HEK293 (cell line): ENCODE results near the gene TYW5.

Experiments
- CTCF ChIA-PET: fragments of 350-600 bp; formaldehyde crosslinking; extraction: SDS; loops from one replicate; lab custom pipeline; 2021; ENCODE audit warnings: antibody characterized with exemption; lab: Yijun Ruan, JAX
- POLR2A ChIA-PET: fragments of 300-600 bp; formaldehyde crosslinking; extraction: SDS; loops from one replicate; lab custom pipeline; 2020; ENCODE audit warnings: antibody characterized with exemption, inconsistent platforms; lab: Yijun Ruan, JAX
- H3K27ac ChIP-seq: fragments of 200-500 bp; sonication (Bioruptor generic); 2 replicates; pipeline ENCODE4 v1.5.1; 2014; ENCODE audit warnings: low read depth, low read length, control low read depth, inconsistent platforms; ENCODE audit errors: extremely low read depth
- H3K36me3 ChIP-seq, 2 experiments: fragments of 200-500 bp in 1 of 2; sonication (Bioruptor generic) in 1 of 2; 1 replicate in 1 of 2; 2 replicates in 1 of 2; pipeline ENCODE4 v1.5.1; 2014 to 2017; ENCODE audit warnings: inconsistent platforms in 2 of 2, low read length in 2 of 2; ENCODE audit not compliant: control insufficient read depth in 2 of 2, insufficient read depth in 1 of 2
- H3K4me1 ChIP-seq: fragments of 200-500 bp; sonication (Bioruptor generic); 2 replicates; pipeline ENCODE4 v1.5.1; 2014; ENCODE audit warnings: mild to moderate bottlenecking, low read length, inconsistent platforms; ENCODE audit not compliant: control insufficient read depth, insufficient read depth
- H3K4me3 ChIP-seq: 2 replicates; pipeline ENCODE4 v1.5.1; 2011; ENCODE audit warnings: low read depth, mild to moderate bottlenecking, control low read depth, low read length, moderate library complexity
- H3K9me3 ChIP-seq: fragments of 200-500 bp; sonication (Bioruptor generic); 2 replicates; pipeline ENCODE4 v1.5.1; 2014; ENCODE audit warnings: low read depth, low read length, inconsistent platforms; ENCODE audit not compliant: control insufficient read depth, insufficient read depth
- HOXA7 ChIP-seq: sonication (generic); formaldehyde crosslinking; IDR thresholded peaks from 2 replicates; pipeline ENCODE4 v1.8.1; 2022; ENCODE audit warnings: missing genetic modification reagents, borderline replicate concordance
- ZBTB21 ChIP-seq: fragments of 450-650 bp; formaldehyde crosslinking; IDR thresholded peaks from 2 replicates; pipeline ENCODE4 v1.5.1; 2017; ENCODE audit warnings: missing biosample characterization, missing genetic modification characterization
- ZFP41 ChIP-seq: fragments of 450-650 bp; formaldehyde crosslinking; IDR thresholded peaks from 2 replicates; pipeline ENCODE4 v1.5.1; 2016; ENCODE audit warnings: missing biosample characterization, missing genetic modification characterization, borderline replicate concordance
- ZNF132 ChIP-seq: fragments of 450-650 bp; formaldehyde crosslinking; IDR thresholded peaks from 2 replicates; pipeline ENCODE4 v1.5.1; 2017; ENCODE audit warnings: missing biosample characterization, missing genetic modification characterization, borderline replicate concordance
- ZNF155 ChIP-seq: fragments of 450-650 bp; formaldehyde crosslinking; IDR thresholded peaks from 2 replicates; pipeline ENCODE4 v1.5.1; 2016; ENCODE audit warnings: missing biosample characterization, missing genetic modification characterization
- ZNF214 ChIP-seq: fragments of 450-650 bp; formaldehyde crosslinking; IDR thresholded peaks from 2 replicates; pipeline ENCODE4 v1.5.1; 2017; ENCODE audit warnings: missing biosample characterization, mild to moderate bottlenecking, missing genetic modification characterization, borderline replicate concordance
- ZNF391 ChIP-seq: fragments of 450-650 bp; formaldehyde crosslinking; IDR thresholded peaks from 2 replicates; pipeline ENCODE4 v1.5.1; 2016; ENCODE audit warnings: low read depth, missing biosample characterization, missing genetic modification characterization, borderline replicate concordance
- ZNF501 ChIP-seq: fragments of 450-650 bp; formaldehyde crosslinking; IDR thresholded peaks from 2 replicates; pipeline ENCODE4 v1.5.1; 2016; ENCODE audit warnings: missing biosample characterization, missing genetic modification characterization
- ZNF530 ChIP-seq: fragments of 450-650 bp; formaldehyde crosslinking; IDR thresholded peaks from 2 replicates; pipeline ENCODE4 v1.5.1; 2016; ENCODE audit warnings: low read depth, missing biosample characterization, missing genetic modification characterization
- ZNF626 ChIP-seq: fragments of 450-650 bp; sonication (Bioruptor Pico); formaldehyde crosslinking; IDR thresholded peaks from 2 replicates; pipeline ENCODE4 v1.5.1; 2018; ENCODE audit warnings: missing biosample characterization, missing genetic modification characterization, inconsistent platforms
- ZNF701 ChIP-seq: fragments of 450-650 bp; formaldehyde crosslinking; IDR thresholded peaks from 2 replicates; pipeline ENCODE4 v1.5.1; 2016; ENCODE audit warnings: missing biosample characterization, missing genetic modification characterization
- ZNF791 ChIP-seq: fragments of 450-650 bp; formaldehyde crosslinking; IDR thresholded peaks from 2 replicates; pipeline ENCODE4 v1.5.1; 2016; ENCODE audit warnings: missing biosample characterization, missing genetic modification characterization
- ZNF837 ChIP-seq: fragments of 450-650 bp; formaldehyde crosslinking; IDR thresholded peaks from 2 replicates; pipeline ENCODE4 v1.5.1; 2016; ENCODE audit warnings: missing biosample characterization, missing genetic modification characterization
- ZSCAN16 ChIP-seq: fragments of 450-650 bp; formaldehyde crosslinking; IDR thresholded peaks from 2 replicates; pipeline ENCODE4 v1.5.1; 2016; ENCODE audit warnings: missing biosample characterization, missing genetic modification characterization
- TF ChIP-seq, protein P1 (sequence below): fragments of 450-650 bp; formaldehyde crosslinking; IDR thresholded peaks from 2 replicates; pipeline ENCODE4 v1.5.1; 2016; ENCODE audit warnings: missing biosample characterization, missing genetic modification characterization
- TF ChIP-seq, protein P2 (sequence below): fragments of 450-650 bp; formaldehyde crosslinking; IDR thresholded peaks from 2 replicates; pipeline ENCODE4 v1.5.1; 2016; ENCODE audit warnings: missing biosample characterization, missing genetic modification characterization
- TF ChIP-seq, protein P3 (sequence below): fragments of 450-650 bp; formaldehyde crosslinking; IDR thresholded peaks from 2 replicates; pipeline ENCODE4 v1.5.1; 2016; ENCODE audit warnings: missing biosample characterization, missing genetic modification characterization, borderline replicate concordance
- TF ChIP-seq, protein P4 (sequence below): sonication (generic); formaldehyde crosslinking; IDR thresholded peaks from 2 replicates; pipeline ENCODE4 v1.8.1; 2022; ENCODE audit warnings: mild to moderate bottlenecking, moderate library complexity, missing genetic modification reagents

Gene TYW5

DNA sequence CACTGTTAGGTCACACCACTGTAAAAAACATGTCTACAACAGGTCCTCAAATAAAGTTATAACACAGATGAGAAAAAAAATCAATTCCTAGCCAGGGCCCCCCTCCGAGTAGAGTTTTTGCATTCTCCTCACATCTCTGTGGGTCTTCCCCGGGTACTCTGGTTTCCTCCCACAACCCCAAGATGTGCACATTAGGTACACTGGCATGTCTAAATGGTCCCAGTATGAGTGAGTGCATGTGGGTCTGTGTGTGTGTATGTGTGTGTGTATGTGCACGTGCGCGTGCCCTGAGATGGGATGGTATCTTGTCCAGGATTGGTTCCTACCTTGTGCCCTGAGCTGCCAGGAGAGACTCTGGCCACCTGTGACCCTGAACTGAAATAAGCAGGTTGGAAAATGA, 4.9 kb downstream of the TYW5 start:
- Histone ChIP-seq H3K4me1 (no peaks in the 10 kb centered on the region), H3K36me3 (peaks cover 23 to 50% of the 10 kb centered on the region in 2 experiments), H3K4me3 (no peak overlapping the region), H3K27ac (no peak overlapping the region)
- CTCF ChIA-PET, result interaction anchor here (0.7 to 0.8 kb wide), 2 partner anchors 18 to 559 kb away, joined by 3 read pairs; partner anchors contain the start of gene KCTD18
- no peak for TF ChIP-seq ZNF530 (tag by site-specific recombination)
- no peak for TF ChIP-seq ZNF791
- TF ChIP-seq ZNF391 (tag by site-specific recombination), result no peak
- TF ChIP-seq HOXA7 (CRISPR knock-in tag), result no peak
- TF ChIP-seq ZNF837 (tag by site-specific recombination), result no peak
- TF ChIP-seq, protein P1, sequence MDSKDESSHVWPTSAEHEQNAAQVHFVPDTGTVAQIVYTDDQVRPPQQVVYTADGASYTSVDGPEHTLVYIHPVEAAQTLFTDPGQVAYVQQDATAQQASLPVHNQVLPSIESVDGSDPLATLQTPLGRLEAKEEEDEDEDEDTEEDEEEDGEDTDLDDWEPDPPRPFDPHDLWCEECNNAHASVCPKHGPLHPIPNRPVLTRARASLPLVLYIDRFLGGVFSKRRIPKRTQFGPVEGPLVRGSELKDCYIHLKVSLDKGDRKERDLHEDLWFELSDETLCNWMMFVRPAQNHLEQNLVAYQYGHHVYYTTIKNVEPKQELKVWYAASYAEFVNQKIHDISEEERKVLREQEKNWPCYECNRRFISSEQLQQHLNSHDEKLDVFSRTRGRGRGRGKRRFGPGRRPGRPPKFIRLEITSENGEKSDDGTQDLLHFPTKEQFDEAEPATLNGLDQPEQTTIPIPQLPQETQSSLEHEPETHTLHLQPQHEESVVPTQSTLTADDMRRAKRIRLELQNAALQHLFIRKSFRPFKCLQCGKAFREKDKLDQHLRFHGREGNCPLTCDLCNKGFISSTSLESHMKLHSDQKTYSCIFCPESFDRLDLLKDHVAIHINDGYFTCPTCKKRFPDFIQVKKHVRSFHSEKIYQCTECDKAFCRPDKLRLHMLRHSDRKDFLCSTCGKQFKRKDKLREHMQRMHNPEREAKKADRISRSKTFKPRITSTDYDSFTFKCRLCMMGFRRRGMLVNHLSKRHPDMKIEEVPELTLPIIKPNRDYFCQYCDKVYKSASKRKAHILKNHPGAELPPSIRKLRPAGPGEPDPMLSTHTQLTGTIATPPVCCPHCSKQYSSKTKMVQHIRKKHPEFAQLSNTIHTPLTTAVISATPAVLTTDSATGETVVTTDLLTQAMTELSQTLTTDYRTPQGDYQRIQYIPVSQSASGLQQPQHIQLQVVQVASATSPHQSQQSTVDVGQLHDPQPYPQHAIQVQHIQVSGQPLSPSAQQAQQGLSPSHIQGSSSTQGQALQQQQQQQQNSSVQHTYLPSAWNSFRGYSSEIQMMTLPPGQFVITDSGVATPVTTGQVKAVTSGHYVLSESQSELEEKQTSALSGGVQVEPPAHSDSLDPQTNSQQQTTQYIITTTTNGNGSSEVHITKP (tag by site-specific recombination), result no peak
- TF ChIP-seq ZNF155, result no peak
- no peak for TF ChIP-seq ZNF214 (tag by site-specific recombination)
- TF ChIP-seq, protein P2, sequence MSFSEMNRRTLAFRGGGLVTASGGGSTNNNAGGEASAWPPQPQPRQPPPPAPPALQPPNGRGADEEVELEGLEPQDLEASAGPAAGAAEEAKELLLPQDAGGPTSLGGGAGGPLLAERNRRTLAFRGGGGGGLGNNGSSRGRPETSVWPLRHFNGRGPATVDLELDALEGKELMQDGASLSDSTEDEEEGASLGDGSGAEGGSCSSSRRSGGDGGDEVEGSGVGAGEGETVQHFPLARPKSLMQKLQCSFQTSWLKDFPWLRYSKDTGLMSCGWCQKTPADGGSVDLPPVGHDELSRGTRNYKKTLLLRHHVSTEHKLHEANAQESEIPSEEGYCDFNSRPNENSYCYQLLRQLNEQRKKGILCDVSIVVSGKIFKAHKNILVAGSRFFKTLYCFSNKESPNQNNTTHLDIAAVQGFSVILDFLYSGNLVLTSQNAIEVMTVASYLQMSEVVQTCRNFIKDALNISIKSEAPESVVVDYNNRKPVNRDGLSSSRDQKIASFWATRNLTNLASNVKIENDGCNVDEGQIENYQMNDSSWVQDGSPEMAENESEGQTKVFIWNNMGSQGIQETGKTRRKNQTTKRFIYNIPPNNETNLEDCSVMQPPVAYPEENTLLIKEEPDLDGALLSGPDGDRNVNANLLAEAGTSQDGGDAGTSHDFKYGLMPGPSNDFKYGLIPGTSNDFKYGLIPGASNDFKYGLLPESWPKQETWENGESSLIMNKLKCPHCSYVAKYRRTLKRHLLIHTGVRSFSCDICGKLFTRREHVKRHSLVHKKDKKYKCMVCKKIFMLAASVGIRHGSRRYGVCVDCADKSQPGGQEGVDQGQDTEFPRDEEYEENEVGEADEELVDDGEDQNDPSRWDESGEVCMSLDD (tag by site-specific recombination), result no peak
- TF ChIP-seq ZFP41 (tag by site-specific recombination), result no peak
- TF ChIP-seq, protein P3, sequence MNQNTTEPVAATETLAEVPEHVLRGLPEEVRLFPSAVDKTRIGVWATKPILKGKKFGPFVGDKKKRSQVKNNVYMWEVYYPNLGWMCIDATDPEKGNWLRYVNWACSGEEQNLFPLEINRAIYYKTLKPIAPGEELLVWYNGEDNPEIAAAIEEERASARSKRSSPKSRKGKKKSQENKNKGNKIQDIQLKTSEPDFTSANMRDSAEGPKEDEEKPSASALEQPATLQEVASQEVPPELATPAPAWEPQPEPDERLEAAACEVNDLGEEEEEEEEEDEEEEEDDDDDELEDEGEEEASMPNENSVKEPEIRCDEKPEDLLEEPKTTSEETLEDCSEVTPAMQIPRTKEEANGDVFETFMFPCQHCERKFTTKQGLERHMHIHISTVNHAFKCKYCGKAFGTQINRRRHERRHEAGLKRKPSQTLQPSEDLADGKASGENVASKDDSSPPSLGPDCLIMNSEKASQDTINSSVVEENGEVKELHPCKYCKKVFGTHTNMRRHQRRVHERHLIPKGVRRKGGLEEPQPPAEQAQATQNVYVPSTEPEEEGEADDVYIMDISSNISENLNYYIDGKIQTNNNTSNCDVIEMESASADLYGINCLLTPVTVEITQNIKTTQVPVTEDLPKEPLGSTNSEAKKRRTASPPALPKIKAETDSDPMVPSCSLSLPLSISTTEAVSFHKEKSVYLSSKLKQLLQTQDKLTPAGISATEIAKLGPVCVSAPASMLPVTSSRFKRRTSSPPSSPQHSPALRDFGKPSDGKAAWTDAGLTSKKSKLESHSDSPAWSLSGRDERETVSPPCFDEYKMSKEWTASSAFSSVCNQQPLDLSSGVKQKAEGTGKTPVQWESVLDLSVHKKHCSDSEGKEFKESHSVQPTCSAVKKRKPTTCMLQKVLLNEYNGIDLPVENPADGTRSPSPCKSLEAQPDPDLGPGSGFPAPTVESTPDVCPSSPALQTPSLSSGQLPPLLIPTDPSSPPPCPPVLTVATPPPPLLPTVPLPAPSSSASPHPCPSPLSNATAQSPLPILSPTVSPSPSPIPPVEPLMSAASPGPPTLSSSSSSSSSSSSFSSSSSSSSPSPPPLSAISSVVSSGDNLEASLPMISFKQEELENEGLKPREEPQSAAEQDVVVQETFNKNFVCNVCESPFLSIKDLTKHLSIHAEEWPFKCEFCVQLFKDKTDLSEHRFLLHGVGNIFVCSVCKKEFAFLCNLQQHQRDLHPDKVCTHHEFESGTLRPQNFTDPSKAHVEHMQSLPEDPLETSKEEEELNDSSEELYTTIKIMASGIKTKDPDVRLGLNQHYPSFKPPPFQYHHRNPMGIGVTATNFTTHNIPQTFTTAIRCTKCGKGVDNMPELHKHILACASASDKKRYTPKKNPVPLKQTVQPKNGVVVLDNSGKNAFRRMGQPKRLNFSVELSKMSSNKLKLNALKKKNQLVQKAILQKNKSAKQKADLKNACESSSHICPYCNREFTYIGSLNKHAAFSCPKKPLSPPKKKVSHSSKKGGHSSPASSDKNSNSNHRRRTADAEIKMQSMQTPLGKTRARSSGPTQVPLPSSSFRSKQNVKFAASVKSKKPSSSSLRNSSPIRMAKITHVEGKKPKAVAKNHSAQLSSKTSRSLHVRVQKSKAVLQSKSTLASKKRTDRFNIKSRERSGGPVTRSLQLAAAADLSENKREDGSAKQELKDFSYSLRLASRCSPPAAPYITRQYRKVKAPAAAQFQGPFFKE, result no peak
- no peak for TF ChIP-seq ZNF132 (tag by site-specific recombination)
- no peak for TF ChIP-seq ZNF701 (tag by site-specific recombination)
- no peak for TF ChIP-seq ZNF501
- TF ChIP-seq ZSCAN16 (tag by site-specific recombination), result no peak
- no peak for TF ChIP-seq ZNF626 (tag by site-specific recombination)
- TF ChIP-seq ZBTB21 (tag by site-specific recombination), result no peak
- TF ChIP-seq, protein P4, sequence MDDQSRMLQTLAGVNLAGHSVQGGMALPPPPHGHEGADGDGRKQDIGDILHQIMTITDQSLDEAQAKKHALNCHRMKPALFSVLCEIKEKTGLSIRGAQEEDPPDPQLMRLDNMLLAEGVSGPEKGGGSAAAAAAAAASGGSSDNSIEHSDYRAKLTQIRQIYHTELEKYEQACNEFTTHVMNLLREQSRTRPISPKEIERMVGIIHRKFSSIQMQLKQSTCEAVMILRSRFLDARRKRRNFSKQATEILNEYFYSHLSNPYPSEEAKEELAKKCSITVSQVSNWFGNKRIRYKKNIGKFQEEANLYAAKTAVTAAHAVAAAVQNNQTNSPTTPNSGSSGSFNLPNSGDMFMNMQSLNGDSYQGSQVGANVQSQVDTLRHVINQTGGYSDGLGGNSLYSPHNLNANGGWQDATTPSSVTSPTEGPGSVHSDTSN, result no peak
- TF ChIP-seq, all 188 proteins: peak for 0
- POLR2A ChIA-PET, result no interaction called here
- H3K9me3 ChIP-seq, result no peaks in the 10 kb centered on the region
